Uterus (tissue), 2 donors: ENCODE data around the gene NRM.

Source experiments
- POLR2A ChIP-seq, 2 donors: fragments of 450-650 bp; IDR thresholded peaks; one replicate each; pipeline ENCODE4 v1.6.1; 2016; ENCODE audit warnings: antibody characterized with exemption in 2 of 2, mild to moderate bottlenecking in 1 of 2, moderate library complexity in 1 of 2
- TF ChIP-seq, protein P1 (sequence below), 4 experiments: fragments of 200-600 bp in 2 of 4; fragments of 450-650 bp in 2 of 4; sonication (generic) in 2 of 4; IDR thresholded peaks; one replicate each; pipeline ENCODE4 v1.5.1; 2016 to 2019; ENCODE audit warnings: antibody characterized with exemption in 4 of 4, mild to moderate bottlenecking in 2 of 4, moderate library complexity in 1 of 4

DNA sequence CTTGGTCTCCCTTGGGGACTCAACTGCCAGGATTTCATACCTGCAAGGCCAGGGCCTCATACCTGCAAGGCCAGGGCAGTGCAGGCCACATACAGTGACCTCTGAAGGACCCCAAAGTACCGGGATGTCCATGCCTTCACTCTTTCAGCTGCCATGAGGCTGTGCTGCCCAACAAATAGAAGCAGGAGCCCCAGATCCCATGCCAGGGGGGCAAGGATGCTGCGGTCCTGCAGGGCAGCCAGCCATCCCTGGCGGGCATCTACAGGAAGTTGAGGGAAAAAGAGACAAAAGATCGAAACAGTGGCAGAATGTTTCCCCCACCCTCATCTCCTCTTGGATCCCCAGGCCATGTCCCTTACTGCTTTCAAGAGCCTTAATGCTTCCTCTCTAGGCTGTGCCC is 799 bp downstream of the NRM start:
- TF ChIP-seq, protein P1, sequence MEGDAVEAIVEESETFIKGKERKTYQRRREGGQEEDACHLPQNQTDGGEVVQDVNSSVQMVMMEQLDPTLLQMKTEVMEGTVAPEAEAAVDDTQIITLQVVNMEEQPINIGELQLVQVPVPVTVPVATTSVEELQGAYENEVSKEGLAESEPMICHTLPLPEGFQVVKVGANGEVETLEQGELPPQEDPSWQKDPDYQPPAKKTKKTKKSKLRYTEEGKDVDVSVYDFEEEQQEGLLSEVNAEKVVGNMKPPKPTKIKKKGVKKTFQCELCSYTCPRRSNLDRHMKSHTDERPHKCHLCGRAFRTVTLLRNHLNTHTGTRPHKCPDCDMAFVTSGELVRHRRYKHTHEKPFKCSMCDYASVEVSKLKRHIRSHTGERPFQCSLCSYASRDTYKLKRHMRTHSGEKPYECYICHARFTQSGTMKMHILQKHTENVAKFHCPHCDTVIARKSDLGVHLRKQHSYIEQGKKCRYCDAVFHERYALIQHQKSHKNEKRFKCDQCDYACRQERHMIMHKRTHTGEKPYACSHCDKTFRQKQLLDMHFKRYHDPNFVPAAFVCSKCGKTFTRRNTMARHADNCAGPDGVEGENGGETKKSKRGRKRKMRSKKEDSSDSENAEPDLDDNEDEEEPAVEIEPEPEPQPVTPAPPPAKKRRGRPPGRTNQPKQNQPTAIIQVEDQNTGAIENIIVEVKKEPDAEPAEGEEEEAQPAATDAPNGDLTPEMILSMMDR (IDR thresholded peaks at IDR 0.05), result no peak
- TF ChIP-seq POLR2A (IDR thresholded peaks at IDR 0.05), result no peak
